RPMI8226 (cell line): Measurements from ENCODE around the gene NDUFS7.

Experiments
- DNase-seq: peaks from one replicate; pipeline ENCODE4 v3.0.0-alpha.2; 2015

NDUFS7 gene

GRCh38 chr19:1386945-1387683 is 3.4 kb downstream of the NDUFS7 start:
- no peak for DNase-seq

GRCh38 chr19:1387684-1388636 is 4.3 kb downstream of the NDUFS7 start:
- no peak for DNase-seq

GRCh38 chr19:1388637-1389026 is 4.9 kb downstream of the NDUFS7 start:
- DNase-seq: no peak

GRCh38 chr19:1389033-1389940 is 5.6 kb downstream of the NDUFS7 start:
- no peak for DNase-seq

GRCh38 chr19:1390890-1391423 is 7.2 kb downstream of the NDUFS7 start:
- no peak for DNase-seq

- no peak for DNase-seq
These were observed 8.7 kb downstream of the NDUFS7 start for GRCh38 chr19:1392407-1392806.

GRCh38 chr19:1392939-1393530 is 9.3 kb downstream of the NDUFS7 start:
- DNase-seq: no peak

- DNase-seq: no peak
These were observed 10.1 kb downstream of the NDUFS7 start for GRCh38 chr19:1393841-1394240.

GRCh38 chr19:1394252-1395193 is 10.8 kb downstream of the NDUFS7 start:
- DNase-seq: no peak

- no peak for DNase-seq
These were observed 11.7 kb downstream of the NDUFS7 start for GRCh38 chr19:1395194-1396018.

- no peak for DNase-seq
These were observed 12.5 kb downstream of the NDUFS7 start for GRCh38 chr19:1396019-1396767.

GRCh38 chr19:1396768-1397679 is 13.3 kb downstream of the NDUFS7 start:
- no peak for DNase-seq

GRCh38 chr19:1397838-1398237 is 14.1 kb downstream of the NDUFS7 start:
- peak; percentile 58 for DNase-seq

- no peak for DNase-seq
These were observed 15.4 kb downstream of the NDUFS7 start for GRCh38 chr19:1399079-1399478.

GRCh38 chr19:1399745-1400144 is 16.0 kb downstream of the NDUFS7 start:
- DNase-seq: no peak

- peak; percentile 62 for DNase-seq
These were observed 16.8 kb downstream of the NDUFS7 start for GRCh38 chr19:1400281-1401137.
